ENCODE data around the gene CMPK2. TPM values are rescaled to one million over a fixed set of nuclear protein-coding genes. Genes with fewer than 3 reads are reported as not detected.

The CMPK2 gene
- total RNA-seq, 1 experiment from 2014 or later = not detected

DNA sequence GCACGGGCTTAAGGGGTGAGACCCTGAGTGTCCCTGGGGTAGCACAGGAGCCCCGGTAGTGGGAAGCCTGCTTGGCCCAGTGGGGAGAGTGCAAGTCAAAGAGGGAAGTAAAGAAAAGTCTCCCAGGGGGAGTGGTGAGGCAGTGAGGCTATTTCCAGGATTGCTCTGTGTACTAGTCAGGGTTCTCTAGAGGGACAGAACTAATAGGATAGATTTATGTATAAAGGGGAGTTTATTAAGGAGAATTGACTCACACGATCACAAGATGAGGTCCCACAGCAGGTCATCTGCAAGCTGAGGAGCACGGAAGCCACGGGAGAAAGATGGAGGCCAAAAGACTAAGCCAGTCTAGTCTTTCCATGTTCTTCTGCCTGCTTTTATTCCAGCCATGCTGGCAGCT, 45.5 kb downstream of the CMPK2 start:
- DNase-seq (ENCODE audit: low spot score) = no peak
- in situ Hi-C loops (cut with HindIII; ENCODE audit: low sequenced_read_pairs) = no loop called here

- in situ Hi-C loops (cut with HindIII; ENCODE audit: low sequenced_read_pairs) = no loop called here
- no peak for DNase-seq (ENCODE audit: low spot score)
Measured at GRCh38 chr2:6819668-6820067, 46.0 kb downstream of the CMPK2 start.

GRCh38 chr2:6818012-6818411, 47.7 kb downstream of the CMPK2 start:
- no peak for DNase-seq (ENCODE audit: low spot score)
- in situ Hi-C loops (cut with HindIII; ENCODE audit: low sequenced_read_pairs) = no loop called here

GRCh38 chr2:6814869-6815268, 50.8 kb downstream of the CMPK2 start:
- no peak for DNase-seq (ENCODE audit: low spot score)

GRCh38 chr2:6814312-6814711, 51.4 kb downstream of the CMPK2 start:
- in situ Hi-C loops (cut with HindIII; ENCODE audit: low sequenced_read_pairs) = no loop called here
- DNase-seq (ENCODE audit: low spot score) = no peak

More at GRCh38 chr2:6814869-6815268, 50.8 kb downstream of the CMPK2 start:
- in situ Hi-C loops (cut with HindIII; ENCODE audit: low sequenced_read_pairs) = no loop called here

GRCh38 chr2:6813573-6813972, 52.1 kb downstream of the CMPK2 start:
- in situ Hi-C loops (cut with HindIII; ENCODE audit: low sequenced_read_pairs) = no loop called here
- DNase-seq (ENCODE audit: low spot score) = no peak

- in situ Hi-C loops (cut with HindIII; ENCODE audit: low sequenced_read_pairs) = no loop called here
- DNase-seq (ENCODE audit: low spot score) = peak; percentile 76
Measured at GRCh38 chr2:6812857-6813530, 52.7 kb downstream of the CMPK2 start.

GRCh38 chr2:6810961-6811360, 54.7 kb downstream of the CMPK2 start:
- in situ Hi-C loops (cut with HindIII; ENCODE audit: low sequenced_read_pairs) = no loop called here
- DNase-seq (ENCODE audit: low spot score) = peak; percentile 83

GRCh38 chr2:6808426-6808825, 57.3 kb downstream of the CMPK2 start:
- DNase-seq (ENCODE audit: low spot score) = no peak
- in situ Hi-C loops (cut with HindIII; ENCODE audit: low sequenced_read_pairs) = no loop called here

DNA sequence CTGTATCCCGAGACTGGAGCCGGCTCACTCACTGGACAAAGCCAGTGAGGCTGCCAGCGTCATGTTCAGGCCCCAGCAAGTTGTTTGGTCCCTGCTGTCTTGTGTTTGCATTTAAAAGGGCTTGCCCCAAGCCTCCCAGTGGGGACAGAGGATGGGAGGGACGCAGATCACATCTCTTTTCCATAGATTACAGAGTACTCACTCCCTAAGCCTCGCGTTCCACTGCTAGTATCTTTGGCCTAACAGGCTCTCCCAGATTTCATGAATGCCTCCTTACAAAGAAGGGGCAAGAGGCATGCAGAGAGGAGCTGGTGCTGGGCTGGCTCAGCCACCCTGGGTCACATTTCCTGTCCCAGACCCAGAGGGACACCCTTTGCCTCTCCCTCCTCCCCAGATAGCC, 59.1 kb downstream of the CMPK2 start:
- in situ Hi-C loops (cut with HindIII; ENCODE audit: low sequenced_read_pairs) = no loop called here
- no peak for DNase-seq (ENCODE audit: low spot score)

GRCh38 chr2:6800553-6800952, 65.2 kb downstream of the CMPK2 start:
- in situ Hi-C loops (cut with HindIII; ENCODE audit: low sequenced_read_pairs) = no loop called here
- no peak for DNase-seq (ENCODE audit: low spot score)

Other genes with a start within 250 kb of the CMPK2 start
- gene RSAD2, start 11.9 kb upstream of the CMPK2 start, total RNA-seq (2014; rRNA removed; shearing (Covaris generic)) = not detected in 2 replicates
- 3.3 and 13.4 TPM in 2 replicates for gene RNF144A, start 51.5 kb upstream of the CMPK2 start, total RNA-seq (2014; rRNA removed; shearing (Covaris generic))